NT2/D1 (cell line): ENCODE results near the gene GALNT1.

ENCODE experiments used
- DNase-seq: peaks from one replicate; pipeline ENCODE4 v3.0.0-alpha.2; 2011; ENCODE audit warnings: low read depth, low spot score
- H3K27me3 ChIP-seq: 2 replicates; pipeline ENCODE4 v1.6.0; 2011; ENCODE audit warnings: mild to moderate bottlenecking; ENCODE audit not compliant: insufficient read length, insufficient read depth
- H3K36me3 ChIP-seq: 2 replicates; pipeline ENCODE4 v1.6.1; 2011; ENCODE audit warnings: mild to moderate bottlenecking, low read length, mixed read lengths; ENCODE audit not compliant: insufficient read depth, insufficient read length
- H3K4me1 ChIP-seq: 2 replicates; pipeline ENCODE4 v1.5.1; 2011; ENCODE audit not compliant: insufficient read depth, insufficient read length
- H3K4me3 ChIP-seq: 2 replicates; pipeline ENCODE4 v1.5.1; 2011; ENCODE audit warnings: low read depth; ENCODE audit not compliant: insufficient read length
- H3K9ac ChIP-seq: 2 replicates; pipeline ENCODE4 v1.6.0; 2011; ENCODE audit warnings: low read depth; ENCODE audit not compliant: insufficient read length
- H3K9me3 ChIP-seq: 2 replicates; pipeline ENCODE4 v1.5.1; 2011; ENCODE audit warnings: mild to moderate bottlenecking, low read length; ENCODE audit not compliant: insufficient read depth
- SUZ12 ChIP-seq: IDR thresholded peaks from 2 replicates; pipeline ENCODE4 v1.6.1; 2011; ENCODE audit not compliant: insufficient read length, insufficient read depth; ENCODE audit errors: extremely low read depth
- YY1 ChIP-seq: IDR thresholded peaks from 2 replicates; pipeline ENCODE4 v1.6.1; 2011; ENCODE audit not compliant: insufficient read length, insufficient read depth
- ZNF274 ChIP-seq: IDR thresholded peaks from 2 replicates; pipeline ENCODE4 v1.6.1; 2011; ENCODE audit warnings: mild to moderate bottlenecking, low read depth, low read length

Gene GALNT1

DNA sequence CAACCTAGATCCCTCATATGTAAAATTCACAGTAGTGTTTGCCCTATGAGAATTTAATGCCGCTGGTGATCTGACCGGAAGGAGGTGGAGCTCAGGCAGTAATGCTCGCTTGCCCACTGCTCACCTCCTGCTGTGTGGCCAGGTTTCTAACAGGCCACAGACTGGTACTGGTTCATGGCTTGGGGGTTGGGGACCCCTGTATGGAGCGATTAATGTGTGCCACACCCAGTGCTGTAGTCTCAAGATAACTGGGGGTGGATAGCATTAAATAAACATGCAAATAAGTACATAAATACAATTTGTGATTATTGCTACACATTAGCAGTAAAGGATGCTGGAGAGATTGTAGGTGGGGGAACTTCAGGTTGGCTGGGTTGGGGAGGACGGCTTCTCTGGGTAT lies 3.2 kb downstream of the GALNT1 start:
- H3K27me3 ChIP-seq = peaks cover 3% of the 10 kb centered on the region
- TF ChIP-seq ZNF274 (no peak), SUZ12 (no peak), YY1 (no peak)
- DNase-seq = no peak
- peaks cover 30% of the 10 kb centered on the region; the same call in 1 of the 2 replicates for H3K9me3 ChIP-seq
- H3K4me3 ChIP-seq = no peak overlapping the region
- H3K4me1 ChIP-seq = no peaks in the 10 kb centered on the region
- no peaks in the 10 kb centered on the region for H3K36me3 ChIP-seq
- no peak overlapping the region for H3K9ac ChIP-seq

DNA sequence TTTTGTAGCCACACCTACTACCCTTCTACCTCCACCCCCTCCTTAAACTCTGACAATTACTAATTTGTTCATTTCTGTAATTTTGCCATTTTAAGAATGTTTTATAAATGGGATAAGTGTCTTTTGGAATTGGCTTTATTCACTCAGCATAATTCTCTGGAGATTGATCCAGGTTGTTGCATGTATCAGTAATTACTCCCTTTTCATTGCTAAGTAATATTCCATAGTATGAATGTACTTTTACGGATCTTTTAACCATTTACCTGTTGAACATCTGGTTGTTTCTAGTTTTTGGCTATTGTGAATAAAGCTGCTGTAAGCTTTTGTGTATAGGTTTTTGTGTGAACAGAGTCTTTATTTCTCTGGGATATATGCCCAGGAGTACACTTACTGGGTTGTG lies 4.1 kb downstream of the GALNT1 start:
- TF ChIP-seq SUZ12 (no peak), ZNF274 (no peak), YY1 (no peak)
- H3K27me3 ChIP-seq = no peaks in the 10 kb centered on the region
- no peaks in the 10 kb centered on the region for H3K36me3 ChIP-seq
- no peak for DNase-seq
- H3K9me3 ChIP-seq = peaks cover 30% of the 10 kb centered on the region; the same call in 1 of the 2 replicates
- no peaks in the 10 kb centered on the region for H3K4me1 ChIP-seq
- H3K9ac ChIP-seq = no peak overlapping the region
- no peak overlapping the region for H3K4me3 ChIP-seq

DNA sequence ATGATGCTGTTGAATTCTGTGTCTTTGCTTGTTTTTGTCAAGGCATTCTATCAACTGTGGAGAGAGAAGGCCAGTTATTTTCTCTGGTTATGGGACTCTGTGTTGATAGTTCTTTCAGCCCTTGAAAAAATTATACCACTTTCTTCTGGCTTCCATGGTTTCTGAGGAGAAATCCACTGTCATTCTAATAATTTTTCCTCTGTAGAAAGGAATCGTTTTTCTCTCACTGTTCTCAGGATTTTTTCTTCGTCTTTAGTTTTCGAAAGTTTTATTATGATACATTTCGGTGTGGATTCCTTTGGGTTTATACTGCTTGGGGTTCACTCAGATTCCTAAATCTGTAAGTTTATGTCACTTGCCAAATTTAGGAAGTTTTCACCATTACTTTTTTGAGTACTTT lies 6.6 kb downstream of the GALNT1 start:
- Histone ChIP-seq H3K4me3 (no peak overlapping the region), H3K4me1 (no peaks in the 10 kb centered on the region), H3K9me3 (peaks cover 30% of the 10 kb centered on the region; the same call in 1 of the 2 replicates), H3K36me3 (no peaks in the 10 kb centered on the region), H3K27me3 (no peaks in the 10 kb centered on the region), H3K9ac (no peak overlapping the region)
- no peak for DNase-seq
- TF ChIP-seq SUZ12 (no peak), YY1 (no peak), ZNF274 (no peak)

DNA sequence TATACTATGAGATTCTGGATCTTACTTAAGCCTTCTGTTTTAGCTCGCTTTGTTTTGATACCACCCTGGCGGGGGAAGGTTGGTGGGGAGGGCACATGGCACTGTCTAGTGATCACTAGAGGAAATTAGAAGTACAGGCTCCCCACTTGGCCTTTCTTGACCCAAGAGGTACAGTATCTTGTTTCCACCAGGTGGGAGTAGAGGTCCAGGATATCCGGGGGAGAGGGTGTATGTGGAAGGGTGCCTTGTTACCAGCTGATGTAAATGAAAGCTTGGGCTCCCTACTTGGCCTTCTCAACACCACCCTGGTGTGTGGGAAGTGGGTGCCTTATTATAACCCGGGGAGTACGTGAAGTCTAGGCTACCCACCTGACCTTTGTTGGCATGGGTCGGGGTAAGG lies 7.5 kb downstream of the GALNT1 start:
- H3K9me3 ChIP-seq = peaks cover 29% of the 10 kb centered on the region; the same call in 1 of the 2 replicates

DNA sequence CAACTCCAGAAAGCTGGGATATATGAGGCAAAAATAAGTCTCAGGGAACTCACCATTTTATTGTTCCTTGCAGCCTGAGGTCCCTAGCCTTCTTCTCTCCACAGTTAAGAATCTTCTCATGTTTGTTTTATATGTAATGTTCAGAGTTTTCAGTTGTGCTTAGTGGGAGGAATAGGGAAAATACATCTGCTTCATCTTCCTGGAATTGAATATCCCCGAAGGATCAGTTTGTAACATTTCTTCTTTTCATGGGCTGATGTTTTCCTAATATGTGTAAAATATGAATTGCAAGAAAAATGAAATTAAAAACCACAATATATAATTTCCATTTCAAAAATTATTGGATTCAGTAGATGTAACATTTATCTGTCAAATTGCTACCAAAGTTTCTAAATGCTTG lies 8.0 kb downstream of the GALNT1 start:
- peaks cover 24% of the 10 kb centered on the region; the same call in 1 of the 2 replicates for H3K9me3 ChIP-seq
- H3K36me3 ChIP-seq = no peaks in the 10 kb centered on the region
- TF ChIP-seq SUZ12 (no peak), ZNF274 (no peak), YY1 (no peak)
- DNase-seq = no peak
- H3K4me1 ChIP-seq = no peaks in the 10 kb centered on the region
- no peak overlapping the region for H3K4me3 ChIP-seq
- H3K9ac ChIP-seq = no peak overlapping the region
- no peaks in the 10 kb centered on the region for H3K27me3 ChIP-seq

More for the DNA sequence above, 7.5 kb downstream of the GALNT1 start:
- H3K27me3 ChIP-seq = no peaks in the 10 kb centered on the region
- H3K4me1 ChIP-seq = no peaks in the 10 kb centered on the region
- TF ChIP-seq SUZ12 (no peak), YY1 (no peak), ZNF274 (no peak)
- no peaks in the 10 kb centered on the region for H3K36me3 ChIP-seq
- no peak overlapping the region for H3K4me3 ChIP-seq
- DNase-seq = no peak
- no peak overlapping the region for H3K9ac ChIP-seq

DNA sequence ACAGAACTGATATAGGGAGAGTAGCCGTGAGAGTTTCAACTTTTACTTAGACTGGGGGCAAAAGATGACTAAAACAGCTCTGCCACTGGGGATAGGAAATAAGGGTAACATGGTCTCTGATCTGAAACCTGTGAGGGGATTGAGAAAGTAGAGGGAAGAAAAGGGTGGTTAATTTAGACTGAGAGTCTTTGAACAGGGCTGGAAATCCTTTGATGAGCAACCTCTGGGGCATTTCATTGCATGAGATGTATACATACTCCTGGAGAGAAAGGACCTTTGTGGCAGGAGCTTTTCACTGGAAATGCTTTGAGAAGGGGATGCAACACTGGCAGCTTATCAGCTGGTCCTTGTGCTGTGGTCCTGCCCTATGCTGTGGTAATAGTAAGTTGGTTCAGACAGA lies 9.4 kb downstream of the GALNT1 start:
- Histone ChIP-seq H3K9ac (no peak overlapping the region), H3K4me1 (no peaks in the 10 kb centered on the region)

DNA sequence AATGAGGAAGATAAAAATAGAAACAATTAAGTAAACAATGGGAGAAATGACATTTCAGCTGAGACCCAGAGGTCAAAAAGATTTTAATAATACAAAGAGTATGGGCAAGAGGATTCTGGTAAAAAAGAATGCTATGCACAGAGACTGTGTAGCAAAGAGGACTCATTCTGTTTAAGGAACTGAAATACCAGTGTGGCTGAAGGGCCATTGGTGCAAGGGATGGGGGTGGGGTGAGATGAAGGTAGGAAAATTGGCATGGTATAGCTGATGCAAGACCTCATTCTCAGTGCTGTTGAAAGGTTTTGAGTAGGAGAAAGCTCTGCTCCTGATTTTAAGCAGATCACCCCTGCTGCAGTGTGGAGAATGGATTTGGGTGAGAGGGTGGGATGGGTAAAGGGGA lies 10.8 kb downstream of the GALNT1 start:
- H3K9me3 ChIP-seq = peaks cover 14% of the 10 kb centered on the region; the same call in 1 of the 2 replicates
- no peak overlapping the region for H3K4me3 ChIP-seq
- H3K36me3 ChIP-seq = no peaks in the 10 kb centered on the region
- no peaks in the 10 kb centered on the region for H3K27me3 ChIP-seq
- no peak for TF ChIP-seq SUZ12
- TF ChIP-seq YY1 = no peak
- no peak for TF ChIP-seq ZNF274
- DNase-seq = no peak
- H3K4me1 ChIP-seq = no peaks in the 10 kb centered on the region
- H3K9ac ChIP-seq = no peak overlapping the region

More for the DNA sequence above, 9.4 kb downstream of the GALNT1 start:
- Histone ChIP-seq H3K27me3 (no peaks in the 10 kb centered on the region), H3K9me3 (peaks cover 18% of the 10 kb centered on the region; the same call in 1 of the 2 replicates), H3K36me3 (no peaks in the 10 kb centered on the region), H3K4me3 (no peak overlapping the region)
- TF ChIP-seq ZNF274 (no peak), YY1 (no peak), SUZ12 (no peak)
- DNase-seq = no peak

DNA sequence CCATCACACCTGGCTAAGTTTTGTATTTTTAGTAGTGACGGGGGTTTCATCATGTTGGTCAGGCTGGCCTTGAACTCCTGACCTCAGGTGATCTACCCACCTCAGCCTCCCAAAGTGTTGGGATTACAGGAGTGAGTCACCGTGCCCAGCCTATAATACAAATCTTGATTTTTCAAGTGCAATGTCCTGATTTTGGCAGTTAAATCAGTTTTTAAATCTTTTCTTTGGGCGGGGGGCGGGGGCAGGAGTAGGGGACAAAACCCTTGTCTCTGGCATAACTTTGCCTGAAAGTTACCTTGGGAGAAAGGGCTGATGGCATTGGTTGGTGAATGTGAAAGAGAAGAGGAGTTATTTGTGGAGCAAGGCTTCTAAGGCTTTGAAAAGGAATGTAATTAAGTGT lies 12.3 kb downstream of the GALNT1 start:
- H3K9ac ChIP-seq = no peak overlapping the region
- no peaks in the 10 kb centered on the region for H3K4me1 ChIP-seq
- no peak for DNase-seq
- H3K27me3 ChIP-seq = no peaks in the 10 kb centered on the region
- H3K9me3 ChIP-seq = no peaks in the 10 kb centered on the region; the same call in 1 of the 2 replicates
- H3K4me3 ChIP-seq = no peak overlapping the region
- TF ChIP-seq SUZ12 (no peak), YY1 (no peak), ZNF274 (no peak)
- H3K36me3 ChIP-seq = no peaks in the 10 kb centered on the region
